Measurements from ENCODE around the gene KIAA1217.

KIAA1217 gene

GRCh38 chr10:24207781-24208611 is 942 bp upstream of the KIAA1217 start:
- no peak for FAIRE-seq

GRCh38 chr10:24209432-24209771 is 464 bp downstream of the KIAA1217 start:
- FAIRE-seq = no peak

- no peak for FAIRE-seq
Observed at GRCh38 chr10:24209946-24210491, 1.1 kb downstream of the KIAA1217 start.

GRCh38 chr10:24210501-24210900 is 1.6 kb downstream of the KIAA1217 start:
- FAIRE-seq = no peak

- no peak for FAIRE-seq
Observed at GRCh38 chr10:24213266-24213665, 4.3 kb downstream of the KIAA1217 start.

- FAIRE-seq = no peak
Observed at GRCh38 chr10:24213881-24214280, 4.9 kb downstream of the KIAA1217 start.

DNA sequence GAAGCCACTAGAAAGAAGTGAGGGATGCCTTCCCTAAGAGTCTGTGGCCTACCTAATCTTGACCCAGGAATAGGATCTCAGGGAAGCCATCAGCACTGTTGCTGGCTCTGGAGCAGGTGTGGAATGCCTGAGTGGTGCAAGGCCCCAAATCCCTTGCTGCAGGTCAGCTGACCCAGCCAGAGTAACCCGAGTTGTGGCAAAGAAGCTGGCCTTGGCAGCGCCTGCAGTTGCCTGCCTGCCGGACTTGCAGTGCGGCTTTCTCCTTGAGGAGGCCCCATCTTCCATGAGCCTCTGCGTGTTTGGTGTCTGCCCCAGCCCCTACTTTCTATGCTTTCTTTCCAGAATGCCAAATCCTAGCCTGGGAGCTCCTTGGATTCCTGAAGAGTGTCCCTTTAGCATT is 5.8 kb downstream of the KIAA1217 start:
- no peak for FAIRE-seq

GRCh38 chr10:24215196-24215595 is 6.3 kb downstream of the KIAA1217 start:
- FAIRE-seq = no peak

GRCh38 chr10:24215603-24216002 is 6.7 kb downstream of the KIAA1217 start:
- FAIRE-seq = no peak

DNA sequence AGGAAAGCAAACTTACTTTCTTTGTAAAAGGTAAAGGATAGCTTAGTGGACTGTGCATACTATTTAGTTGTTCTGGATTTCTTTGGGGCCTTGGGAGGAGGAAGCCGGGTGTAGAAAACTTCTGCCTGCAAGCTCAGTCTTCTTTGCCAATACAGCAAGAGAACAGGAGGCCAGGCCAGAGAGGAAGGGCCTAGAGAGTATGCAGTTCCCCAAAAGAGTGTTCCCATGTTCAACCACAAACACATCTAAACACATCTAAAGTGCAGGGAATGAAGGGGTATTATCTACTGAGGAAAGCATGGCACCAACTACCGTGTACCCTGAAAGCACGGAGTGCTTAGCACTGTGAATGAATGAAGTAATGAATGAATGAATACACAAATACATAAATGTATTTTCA is 11.0 kb downstream of the KIAA1217 start:
- FAIRE-seq = no peak

GRCh38 chr10:24223341-24223740 is 14.4 kb downstream of the KIAA1217 start:
- FAIRE-seq = no peak

- no peak for FAIRE-seq
Observed at GRCh38 chr10:24223953-24224352, 15.0 kb downstream of the KIAA1217 start.

DNA sequence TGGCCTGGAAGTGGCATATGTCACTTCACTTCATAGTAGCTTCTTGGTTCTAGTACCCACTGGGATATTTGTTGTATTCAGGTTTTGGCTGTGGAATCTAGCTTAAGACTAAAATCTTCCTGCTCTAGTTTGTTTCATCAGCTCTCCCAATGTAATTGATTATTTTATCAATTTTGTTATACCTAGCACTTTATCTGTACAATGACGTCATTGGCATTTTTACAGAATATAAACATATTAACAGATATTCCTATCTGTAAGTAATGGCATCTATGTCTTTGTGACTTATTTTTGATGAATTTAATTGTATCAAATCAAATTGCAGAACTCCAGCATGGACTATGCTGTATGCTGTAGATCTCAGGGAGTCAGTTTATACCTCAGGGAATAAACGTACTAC is 19.7 kb downstream of the KIAA1217 start:
- FAIRE-seq = no peak

DNA sequence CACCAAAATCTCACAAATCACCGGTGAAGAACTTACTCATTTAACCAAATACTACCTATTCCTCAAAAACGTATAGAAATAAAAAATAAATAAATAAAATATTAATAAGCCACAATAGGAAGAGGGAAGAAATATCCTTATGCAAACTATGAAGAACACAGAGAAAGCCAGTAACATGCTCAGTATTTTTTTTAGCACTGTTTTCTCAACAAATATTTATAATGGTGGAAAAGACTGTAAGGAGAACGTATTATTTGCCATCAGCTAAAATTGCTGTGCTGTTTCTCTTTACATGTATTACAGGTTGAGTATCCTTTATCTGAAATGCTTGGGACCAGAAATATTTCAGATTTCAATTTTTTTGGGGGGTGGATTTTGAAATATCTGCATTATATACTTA is 21.0 kb downstream of the KIAA1217 start:
- FAIRE-seq = no peak

DNA sequence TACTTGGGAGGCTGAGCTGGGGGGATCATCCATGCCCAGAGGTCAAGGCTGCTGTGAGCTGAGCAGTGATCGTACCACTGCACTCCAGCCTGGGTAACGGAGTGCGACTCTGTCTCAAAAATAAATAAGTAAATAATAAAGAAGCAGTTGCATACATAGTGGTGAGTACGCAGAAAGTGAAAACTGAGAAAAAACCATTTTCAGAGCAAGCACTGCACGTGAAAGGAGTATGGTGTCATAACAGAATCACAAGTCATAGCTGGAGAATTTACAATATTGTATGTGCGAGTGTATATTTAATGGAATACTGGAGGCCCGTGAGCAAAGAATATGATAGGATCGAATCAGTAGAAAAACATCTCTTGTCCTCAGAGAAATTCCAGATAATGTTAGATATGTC is 22.3 kb downstream of the KIAA1217 start:
- FAIRE-seq = no peak

DNA sequence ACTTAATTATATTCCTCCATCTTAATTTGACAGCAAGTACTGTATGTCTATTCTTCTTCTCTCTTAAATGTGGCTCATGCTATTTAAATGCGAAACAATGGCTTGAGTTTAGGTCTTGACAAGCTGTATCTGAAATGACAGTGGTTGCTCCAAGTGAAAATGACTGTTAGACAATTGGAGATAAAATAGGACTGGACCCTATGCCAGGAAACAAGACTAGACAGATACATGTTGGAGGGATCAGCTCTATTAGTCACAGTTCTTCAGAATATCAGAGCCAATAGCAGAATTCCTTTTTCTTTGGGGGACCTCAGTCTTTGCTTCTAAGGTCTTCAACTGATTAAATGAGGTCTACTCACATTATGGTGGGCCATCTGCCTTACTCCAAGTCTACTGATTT is 25.8 kb downstream of the KIAA1217 start:
- FAIRE-seq = no peak

DNA sequence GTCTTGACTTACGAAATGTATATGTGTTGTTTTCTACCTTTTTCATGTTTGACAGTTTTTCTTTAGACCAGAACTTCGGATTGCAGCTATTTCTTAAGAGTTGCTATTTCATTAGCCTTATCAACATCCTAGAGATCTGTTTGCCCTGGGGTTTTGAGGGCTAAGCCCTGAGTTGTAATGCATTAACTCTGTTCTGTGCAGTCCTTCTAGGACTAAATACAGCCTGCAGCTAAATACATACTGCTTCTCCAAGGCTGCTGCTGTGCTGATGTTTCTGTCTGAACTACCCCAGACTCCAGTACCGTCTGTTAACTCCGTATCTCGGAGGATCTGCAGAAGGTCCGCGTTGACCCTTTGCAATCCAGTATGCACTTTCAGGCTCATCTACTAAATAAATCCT is 26.5 kb downstream of the KIAA1217 start:
- no peak for FAIRE-seq

- no peak for FAIRE-seq
Observed at GRCh38 chr10:24237801-24238395, 29.0 kb downstream of the KIAA1217 start.

GRCh38 chr10:24238519-24239247 is 29.7 kb downstream of the KIAA1217 start:
- no peak for FAIRE-seq

GRCh38 chr10:24239289-24240040 is 30.5 kb downstream of the KIAA1217 start:
- no peak for FAIRE-seq

DNA sequence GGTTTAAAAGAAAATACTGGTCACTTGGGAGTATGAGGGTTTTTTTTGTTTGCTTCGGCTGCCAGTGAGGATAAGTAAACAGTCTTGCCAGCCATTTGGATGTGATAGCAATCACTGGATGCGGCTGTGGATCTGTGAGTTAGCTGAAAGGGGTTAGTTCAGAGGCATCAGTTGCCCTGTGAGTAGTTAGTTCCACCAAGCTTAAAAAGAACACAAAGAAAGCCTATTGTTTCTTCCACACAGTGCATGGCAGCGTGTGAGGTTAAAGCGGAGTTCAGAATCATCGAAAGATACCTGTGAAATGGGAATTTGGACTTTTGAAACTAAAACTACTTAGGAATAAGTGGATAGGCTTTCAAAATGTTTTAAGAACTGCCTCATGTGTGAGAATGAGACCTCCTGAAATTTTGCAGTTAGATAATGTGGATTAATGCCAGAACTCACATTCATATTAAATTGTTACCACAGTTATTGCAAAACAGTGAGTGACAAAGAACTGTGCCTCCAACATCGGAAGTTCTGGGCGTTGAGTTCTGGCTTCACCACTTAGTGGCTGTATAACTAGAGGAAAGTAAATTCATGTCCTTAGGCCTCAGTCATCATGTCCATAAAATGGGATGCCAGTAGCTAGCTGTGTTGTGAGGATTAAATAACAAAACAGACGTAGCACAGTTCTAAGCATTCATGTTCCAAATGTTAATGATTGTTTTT is 31.3 kb downstream of the KIAA1217 start:
- no peak for FAIRE-seq

DNA sequence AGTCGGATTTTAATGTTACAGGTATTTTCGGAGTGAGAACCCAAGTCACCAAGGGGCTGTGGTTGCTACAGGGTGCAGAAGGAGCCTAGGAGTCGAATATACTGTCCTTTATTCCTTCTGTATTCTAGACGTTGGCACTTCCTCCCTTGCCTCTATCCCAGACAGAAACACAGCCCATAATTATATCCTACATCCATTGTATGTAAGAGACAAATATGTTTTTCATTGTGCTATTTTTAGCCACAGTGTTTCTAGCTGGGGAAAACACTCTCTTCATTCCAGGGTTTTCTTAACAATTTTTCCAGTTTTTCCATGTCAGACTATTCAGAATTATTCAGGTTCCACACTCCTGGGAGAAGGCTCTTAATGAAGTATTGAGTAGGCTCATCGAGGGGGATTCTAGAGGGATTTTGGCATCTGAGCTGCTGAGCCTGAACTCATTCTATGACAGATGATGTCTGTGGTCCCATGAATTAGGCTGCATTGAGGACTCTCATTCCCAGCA is 32.6 kb downstream of the KIAA1217 start:
- FAIRE-seq = no peak

Measured in TTC549 (cell line).